Measurements from ENCODE around the gene PRB2.
"Not testable (repeated sequence)": the region's sequence is repeated elsewhere in the genome, so short reads cannot be mapped to it uniquely, and the experiment has no call there.

Gene PRB2

DNA sequence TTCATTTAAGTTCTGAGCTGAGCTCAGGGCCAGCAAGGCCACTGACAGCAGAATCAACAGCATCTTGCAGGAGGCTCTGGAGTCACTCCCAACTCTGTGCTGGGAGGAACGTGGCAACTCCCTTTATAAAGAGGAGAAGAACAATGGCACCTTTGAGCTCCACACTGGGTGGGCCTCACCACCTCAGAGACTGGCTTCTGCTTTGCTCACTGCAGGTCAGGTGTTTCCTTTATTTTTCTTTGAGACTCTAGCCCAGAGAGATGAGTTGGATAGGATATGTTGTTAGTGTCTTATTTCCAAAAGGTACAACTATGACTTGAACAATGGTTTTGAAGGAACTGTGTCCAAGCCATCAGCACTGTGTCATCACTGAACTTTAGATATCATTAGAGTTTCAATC is at the start of gene PRB2:
Gene PRB2 (minus strand): TSS at position 101 of the 400 bp plus-strand sequence. CDS start 38 bp downstream, at position 63.
- DNase-seq (ENCODE audit: low read depth in 2 of 2): not testable (repeated sequence)

DNA sequence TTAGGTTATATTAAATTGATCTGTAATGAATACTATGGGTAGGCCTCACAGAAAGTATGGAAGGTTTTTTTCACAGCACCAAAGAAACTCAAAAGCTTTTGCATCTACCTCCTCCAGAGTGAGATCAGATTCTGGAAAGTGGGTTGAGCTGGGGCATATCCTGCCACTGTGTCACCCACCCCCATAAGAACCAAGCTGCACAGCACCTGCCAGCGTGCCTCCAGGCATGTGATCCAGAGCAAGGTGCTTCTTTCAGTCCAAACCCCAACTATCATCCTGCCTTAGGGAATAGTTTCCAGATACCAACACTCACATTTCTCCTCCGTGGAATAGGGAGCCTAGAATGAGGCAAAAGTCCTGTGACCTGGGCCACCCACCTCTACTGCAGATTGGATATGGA is 42.6 kb upstream of the PRB2 start:
- no peak for DNase-seq (ENCODE audit: low read depth in 2 of 2)

DNA sequence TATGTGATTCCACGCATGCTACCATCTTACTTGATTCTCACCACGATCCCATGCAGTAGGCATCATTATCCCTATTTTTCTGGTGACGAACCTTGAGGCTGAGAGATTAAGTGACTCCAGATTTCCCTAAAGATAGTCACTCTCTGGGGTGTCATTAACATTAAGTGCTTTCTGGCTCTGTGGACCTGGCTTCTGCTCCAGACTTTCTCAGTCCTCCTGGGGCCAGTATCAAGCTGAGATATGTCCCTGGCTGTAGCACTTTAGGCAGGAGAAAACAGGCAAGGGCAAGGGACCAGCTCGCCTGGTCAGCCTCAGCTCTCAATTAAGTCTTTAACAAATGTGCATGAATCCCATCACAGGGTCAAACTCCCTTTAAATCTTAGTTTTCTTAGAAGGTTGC is 38.3 kb upstream of the PRB2 start:
- no peak for DNase-seq (ENCODE audit: low read depth in 2 of 2)

DNA sequence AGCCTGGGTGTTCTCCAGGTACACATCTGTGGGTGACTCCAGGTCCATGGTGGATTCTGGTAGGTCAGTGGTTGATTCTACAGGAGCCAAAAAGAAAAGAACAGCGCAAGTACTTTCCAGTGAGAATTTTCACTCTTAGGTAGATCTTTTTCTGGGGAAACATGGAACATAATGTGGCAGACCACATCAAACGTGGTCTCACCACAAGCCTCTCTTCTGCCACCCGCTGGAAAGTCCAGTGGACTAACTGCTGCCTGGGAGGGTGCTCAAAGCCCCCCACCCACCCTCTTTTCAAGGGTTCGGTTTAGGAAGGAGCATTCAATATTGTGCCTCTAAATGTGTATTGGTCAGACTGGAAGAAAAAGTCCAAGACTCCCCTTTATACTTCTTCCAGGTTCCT is 36.1 kb upstream of the PRB2 start:
- no peak for DNase-seq (ENCODE audit: low read depth in 2 of 2)

DNA sequence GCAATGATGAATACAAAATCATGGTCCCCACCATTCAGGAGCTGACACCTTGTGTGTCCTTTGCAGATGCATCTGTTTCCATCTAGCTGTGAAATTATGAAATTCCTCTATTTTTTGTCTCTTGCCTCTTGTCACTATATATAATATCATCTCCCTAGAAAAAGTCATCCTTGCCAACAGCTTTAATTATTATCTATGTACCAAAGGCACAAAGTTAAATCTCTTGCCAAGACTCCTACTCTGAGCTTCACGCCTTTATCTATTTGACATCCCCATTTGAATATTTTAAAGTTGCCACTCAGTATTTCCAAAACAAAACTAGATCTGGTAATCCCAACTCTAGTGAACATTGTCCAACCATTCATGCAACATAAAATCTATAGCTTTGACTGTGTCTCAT is 32.0 kb upstream of the PRB2 start:
- no peak for DNase-seq (ENCODE audit: low read depth in 2 of 2)

DNA sequence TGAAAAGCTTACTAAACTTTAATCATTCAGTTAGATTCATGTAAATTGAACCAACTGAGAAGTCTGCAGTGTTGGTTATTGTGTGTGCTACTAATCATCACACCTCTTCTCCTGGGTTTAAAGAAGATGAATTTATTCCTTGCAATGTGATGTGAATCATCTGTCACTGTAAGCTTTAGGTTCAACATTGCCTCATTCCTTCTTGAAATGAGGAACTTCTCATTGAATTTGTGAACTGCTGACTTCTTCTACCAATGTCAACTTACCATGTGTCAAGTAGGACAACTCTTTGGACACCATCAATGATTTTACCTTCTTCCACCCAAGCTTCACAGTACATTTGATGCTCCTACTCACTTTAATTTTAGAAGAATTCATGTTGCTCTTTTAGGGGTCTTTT is 17.4 kb upstream of the PRB2 start:
- DNase-seq (ENCODE audit: low read depth in 2 of 2): no peak

DNA sequence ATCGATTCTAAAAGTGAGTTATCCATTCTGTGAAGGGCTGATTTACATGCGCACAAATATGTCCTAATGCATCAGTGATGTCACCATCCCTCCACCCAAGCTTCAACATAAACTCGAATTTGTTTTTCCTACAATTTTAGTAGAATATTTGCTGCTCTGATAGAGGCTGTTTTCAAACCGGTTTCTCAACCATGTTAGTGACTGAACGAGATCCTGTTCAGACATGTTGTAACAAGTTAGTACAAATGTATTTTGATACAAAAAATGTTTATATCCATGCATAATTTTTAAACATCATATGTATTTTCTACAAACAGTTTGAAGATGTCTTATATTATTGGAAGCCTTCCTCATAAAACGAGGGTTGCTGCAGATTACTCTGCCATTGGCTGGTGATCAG is 12.7 kb upstream of the PRB2 start:
- no peak for DNase-seq (ENCODE audit: low read depth in 2 of 2)

DNA sequence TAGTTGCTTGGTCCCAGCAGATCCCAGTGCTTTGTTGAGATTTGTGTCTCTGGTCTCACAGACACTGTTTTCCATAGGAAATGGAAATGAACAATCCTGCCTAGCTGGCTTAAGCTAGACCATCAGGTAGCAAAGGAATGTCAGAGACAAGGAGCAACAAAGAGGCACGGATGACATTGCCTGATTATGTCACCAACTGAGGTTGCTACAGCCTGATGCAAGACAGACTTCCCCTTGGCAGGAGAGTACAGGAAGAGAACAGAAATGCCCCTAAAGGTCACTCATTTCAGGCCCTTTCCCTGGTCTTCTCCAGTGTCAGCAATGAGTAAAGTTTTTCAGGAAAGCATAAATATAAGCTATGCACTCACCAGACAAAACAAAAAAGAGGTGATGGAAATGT is 2.0 kb upstream of the PRB2 start:
- DNase-seq (ENCODE audit: low read depth in 2 of 2): no peak

DNA sequence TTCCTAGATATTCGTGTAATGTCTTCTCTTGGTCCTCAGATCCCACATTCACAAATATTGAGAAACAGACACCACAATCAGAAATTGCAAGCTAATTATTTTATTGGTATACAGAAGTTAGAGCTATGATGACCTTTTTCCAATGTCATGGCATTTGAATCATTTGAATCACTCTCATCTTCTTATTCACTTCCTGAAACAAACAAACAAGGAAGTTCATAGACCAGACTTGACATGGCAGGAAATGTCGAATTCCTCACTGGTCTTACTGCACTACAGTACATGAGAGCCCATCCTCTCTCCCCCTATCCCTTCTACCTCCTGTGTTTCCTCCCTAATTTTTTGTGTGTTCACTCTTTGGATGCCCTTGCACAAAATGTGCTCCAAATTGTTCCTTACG is 3.9 kb downstream of the PRB2 start:
- not testable (repeated sequence) for DNase-seq (ENCODE audit: low read depth in 2 of 2)

DNA sequence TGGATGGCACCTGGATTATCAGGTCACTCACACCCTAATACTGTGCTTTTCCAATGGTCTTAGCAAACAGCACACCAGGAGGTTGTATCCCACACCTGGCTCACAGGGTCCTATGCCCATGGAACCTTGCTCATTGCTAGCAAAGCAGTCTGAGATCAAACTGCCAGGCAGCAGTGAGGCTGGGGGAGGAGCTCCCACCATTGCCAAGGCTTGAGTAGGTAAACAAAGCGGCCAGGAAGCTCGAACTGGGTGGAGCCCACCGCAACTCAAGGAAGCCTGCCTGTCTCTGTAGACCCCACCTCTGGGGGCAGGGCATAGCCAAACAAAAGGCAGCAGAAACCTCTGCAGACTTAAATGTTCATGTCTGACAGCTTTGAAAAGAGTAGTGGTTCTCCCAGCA is 17.9 kb downstream of the PRB2 start:
- DNase-seq (ENCODE audit: low read depth in 2 of 2): not testable (repeated sequence)

DNA sequence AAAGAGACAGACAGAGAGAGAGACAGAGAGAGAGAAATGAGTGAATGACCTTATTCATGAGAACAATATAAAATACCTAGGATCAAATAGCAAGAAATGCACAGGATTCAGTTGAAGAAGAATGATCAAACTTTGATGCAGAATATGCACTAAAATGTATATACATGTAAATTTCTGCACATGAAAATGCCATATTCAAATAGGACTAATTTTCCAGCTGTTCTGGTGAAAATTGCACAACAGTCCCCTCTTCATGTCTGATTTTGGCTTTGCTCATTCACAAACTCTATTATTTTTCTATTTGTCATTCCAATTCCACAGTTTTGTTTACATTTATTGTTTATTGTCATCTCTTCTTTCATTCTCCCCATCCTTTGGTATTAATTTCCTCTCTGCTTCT is 34.2 kb downstream of the PRB2 start:
- no peak for DNase-seq (ENCODE audit: low read depth in 2 of 2)

DNA sequence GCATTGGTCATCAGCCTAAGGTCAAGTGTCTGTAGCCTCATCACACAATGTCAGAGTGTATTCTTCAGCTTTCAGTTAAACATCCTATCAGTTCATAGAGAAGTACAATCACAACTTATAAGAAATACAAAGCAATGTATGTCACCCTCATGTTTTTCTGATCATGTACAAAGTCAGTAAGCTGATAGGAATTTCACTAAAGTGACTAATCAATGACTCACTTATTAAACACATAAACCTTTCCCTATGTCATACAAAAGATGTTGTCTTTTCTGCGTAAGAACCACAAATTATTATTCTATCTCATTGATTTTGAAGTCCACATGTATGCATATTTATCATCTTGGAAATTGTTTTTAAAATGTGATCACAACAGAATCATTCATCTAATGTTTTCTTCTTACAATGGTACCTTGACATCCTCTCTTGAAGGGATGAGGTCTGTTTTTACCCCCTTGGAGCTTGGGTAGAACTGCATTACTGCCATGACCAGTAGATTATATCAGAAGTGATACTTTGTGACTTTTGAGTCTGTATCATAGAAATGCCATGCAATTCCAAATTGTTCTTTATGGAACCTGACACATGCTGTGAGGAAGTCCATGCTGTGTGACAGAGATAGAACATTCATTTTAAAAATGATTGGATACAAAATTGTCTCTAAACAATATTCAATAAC is 35.0 kb downstream of the PRB2 start:
- DNase-seq (ENCODE audit: low read depth in 2 of 2): not testable (repeated sequence)

DNA sequence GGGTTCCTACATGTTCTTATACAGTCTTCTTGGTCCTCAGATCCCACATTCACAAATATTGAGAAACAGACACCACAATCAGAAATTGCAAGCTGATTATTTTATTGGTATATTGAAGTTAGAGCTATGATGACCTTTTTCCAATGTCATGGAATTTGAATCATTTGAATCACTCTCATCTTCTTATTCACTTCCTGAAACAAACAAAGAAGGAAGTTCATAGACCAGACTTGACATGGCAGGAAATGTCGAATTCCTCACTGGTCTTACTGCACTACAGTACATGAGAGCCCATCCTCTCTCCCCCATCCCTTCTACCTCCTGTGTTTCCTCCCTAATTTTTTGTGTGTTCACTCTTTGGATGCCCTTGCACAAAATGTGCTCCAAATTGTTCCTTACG is 43.6 kb downstream of the PRB2 start:
- not testable (repeated sequence) for DNase-seq (ENCODE audit: low read depth in 2 of 2)

DNA sequence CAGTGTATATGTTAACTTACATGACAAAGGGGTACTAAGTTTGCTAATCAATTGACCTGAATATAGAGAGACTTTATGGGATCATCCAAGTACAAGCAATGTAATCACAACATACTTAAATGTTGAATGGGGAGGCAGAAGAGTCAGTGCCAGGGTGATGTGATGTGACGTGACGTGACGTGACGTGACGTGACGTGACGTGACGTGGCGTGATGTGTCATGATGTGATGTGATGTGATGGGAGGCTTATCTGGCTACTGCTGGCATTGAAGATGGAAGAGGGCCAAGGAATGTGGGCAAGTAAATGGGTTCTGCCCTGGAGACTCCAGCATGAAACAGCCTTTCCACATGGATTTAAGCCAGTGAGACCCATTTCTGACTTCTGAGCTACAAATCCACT is 46.9 kb downstream of the PRB2 start:
- no peak for DNase-seq (ENCODE audit: low read depth in 2 of 2)

DNA sequence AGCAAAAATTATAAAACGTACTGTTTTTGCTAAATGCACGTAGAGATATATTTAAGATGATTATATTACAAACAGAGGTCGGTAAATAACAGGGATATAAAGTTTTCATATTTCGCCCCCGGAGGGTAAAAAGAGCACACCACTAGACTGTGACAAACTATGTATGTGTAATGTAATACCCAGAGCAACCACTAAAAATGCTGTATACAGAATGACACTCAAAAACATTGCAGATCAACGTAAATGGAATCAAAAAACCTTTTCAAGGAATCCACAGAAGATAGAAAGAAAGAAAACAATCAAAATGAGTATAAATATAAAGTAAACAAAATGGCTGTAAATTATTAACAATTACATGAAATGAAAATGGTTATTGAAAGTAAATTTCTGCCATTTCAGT is 47.6 kb downstream of the PRB2 start:
- no peak for DNase-seq (ENCODE audit: low read depth in 2 of 2)

DNA sequence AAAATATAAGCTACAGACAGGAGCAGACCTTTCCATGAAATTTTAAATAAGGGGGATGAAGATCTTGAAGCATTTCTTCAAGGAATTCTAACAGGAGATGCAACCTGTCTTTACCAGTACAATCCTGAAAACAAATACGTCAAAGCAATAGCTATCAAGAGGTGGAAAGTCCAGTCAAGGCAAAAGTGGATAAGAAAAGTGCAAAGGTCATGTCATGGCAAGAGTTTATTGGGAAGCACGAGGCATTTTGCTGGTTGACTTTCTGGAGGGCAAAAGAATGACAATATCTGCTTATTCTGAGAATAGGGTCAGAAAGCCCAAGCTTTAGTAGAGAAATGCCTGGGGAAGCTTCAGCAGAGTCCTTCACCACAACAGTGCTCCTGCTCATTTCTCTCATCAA is 50.9 kb downstream of the PRB2 start:
- no peak for DNase-seq (ENCODE audit: low read depth in 2 of 2)

Data from activated CD8-positive, alpha-beta memory T cell treated with anti-CD3 and anti-CD28 coated beads for 4 hours (primary cell).